GM04504 (cell line): ENCODE measurements around the gene SSH3.
A peak's percentile ranks its signal among the peaks of the same experiment; 100 is the strongest.
"Not testable (repeated sequence)": the region's sequence is repeated elsewhere in the genome, so short reads cannot be mapped to it uniquely, and the experiment has no call there.

Source experiments
- DNase-seq: peaks from one replicate; pipeline ENCODE4 v3.0.0-alpha.2; 2012; ENCODE audit warnings: low read depth

The SSH3 gene

DNA sequence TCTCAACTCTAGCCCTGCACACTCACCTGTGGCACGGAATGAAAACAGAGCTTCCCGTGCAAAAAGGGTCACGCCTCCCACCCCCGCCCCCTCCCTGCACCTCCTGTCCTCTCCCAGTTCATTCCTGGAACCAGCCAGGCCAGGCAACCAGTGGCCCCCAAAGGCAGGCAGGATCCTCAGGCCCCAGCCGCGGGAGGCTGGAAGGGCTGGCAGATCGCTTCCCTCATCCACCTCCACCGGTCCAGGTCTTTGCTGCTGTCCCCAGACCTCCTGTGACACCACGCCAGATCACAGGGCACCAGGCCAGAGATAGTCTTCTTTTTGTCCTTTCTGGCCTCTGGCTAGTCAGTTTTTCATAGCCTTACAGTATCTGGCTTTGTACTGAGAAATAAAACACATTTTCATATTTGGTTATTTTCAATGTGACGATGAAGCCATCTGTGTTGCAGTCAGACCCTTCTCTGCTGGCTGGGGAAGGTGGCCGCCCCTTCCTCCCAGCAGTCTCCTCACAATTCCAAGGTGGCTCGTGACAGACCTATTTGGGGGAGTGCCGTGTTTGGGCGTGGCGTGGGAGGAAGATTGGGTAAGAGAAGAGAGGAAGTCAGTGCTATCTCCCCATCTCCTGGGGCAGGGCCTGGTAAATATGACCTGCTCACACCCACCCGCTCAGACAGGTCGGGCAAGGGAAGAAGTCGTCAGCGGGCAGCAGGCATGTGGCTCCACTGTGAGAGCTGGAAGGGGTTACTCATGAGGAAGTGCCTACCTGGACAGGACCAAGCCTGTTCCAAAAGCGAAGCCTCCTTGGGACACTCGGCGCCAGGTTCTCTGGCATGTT, 9.1 kb downstream of the SSH3 start:
- no peak for DNase-seq

DNA sequence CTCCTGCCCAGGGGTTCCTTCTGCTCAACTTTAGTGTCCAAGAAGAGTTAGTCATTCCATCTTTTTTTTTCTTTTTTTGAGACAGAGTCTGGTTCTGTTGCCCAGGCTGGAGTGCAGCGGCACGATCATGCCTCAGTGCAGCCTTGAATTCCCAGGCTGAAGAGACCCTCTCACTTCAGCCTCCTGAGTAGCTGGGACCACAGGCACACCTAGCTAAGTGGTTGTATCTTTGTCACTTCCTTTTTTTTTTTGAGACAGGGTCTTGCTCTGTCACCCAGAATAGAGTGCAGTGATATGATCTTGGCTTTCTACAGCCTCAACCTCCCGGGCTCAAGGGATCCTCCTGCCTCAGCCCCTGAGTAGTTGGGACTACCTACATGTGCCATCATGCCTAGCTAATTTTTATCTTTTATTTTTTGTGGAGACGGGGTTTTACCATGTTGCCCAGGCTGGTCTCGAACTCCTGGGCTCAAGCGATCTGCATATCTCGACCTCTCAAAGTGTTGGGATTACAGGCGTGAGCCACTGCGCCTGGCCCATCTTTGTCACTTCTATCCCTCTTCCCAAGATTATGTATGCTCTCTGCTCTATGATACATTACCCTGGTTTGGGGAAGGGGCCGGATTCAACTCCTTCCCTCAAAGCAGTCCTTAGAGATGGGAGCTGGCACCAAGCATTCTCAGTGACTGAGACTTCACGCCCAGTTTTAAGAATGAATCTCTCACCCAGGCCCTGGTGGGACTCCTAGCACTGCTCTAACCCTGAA, 10.0 kb downstream of the SSH3 start:
- no peak for DNase-seq

DNA sequence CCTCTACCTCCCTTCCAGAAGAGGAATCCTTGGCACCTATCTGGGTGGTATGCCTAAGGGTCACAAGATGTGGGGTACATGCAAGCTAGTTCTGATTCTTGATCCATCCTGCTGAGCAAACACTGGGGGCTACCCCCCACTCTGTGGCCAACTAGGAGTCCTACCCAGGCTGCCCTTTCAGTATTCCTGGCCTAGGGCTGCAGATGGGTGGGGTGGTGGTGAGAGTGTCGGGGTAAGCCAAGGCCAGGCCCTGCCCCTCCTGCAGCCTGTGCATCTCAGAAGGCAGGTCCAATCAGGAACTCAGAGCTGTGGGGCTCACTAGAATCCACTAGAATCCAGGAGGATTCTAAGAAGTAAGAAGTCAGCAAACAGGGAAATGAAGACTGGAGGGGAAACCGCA, 10.9 kb downstream of the SSH3 start:
- no peak for DNase-seq

DNA sequence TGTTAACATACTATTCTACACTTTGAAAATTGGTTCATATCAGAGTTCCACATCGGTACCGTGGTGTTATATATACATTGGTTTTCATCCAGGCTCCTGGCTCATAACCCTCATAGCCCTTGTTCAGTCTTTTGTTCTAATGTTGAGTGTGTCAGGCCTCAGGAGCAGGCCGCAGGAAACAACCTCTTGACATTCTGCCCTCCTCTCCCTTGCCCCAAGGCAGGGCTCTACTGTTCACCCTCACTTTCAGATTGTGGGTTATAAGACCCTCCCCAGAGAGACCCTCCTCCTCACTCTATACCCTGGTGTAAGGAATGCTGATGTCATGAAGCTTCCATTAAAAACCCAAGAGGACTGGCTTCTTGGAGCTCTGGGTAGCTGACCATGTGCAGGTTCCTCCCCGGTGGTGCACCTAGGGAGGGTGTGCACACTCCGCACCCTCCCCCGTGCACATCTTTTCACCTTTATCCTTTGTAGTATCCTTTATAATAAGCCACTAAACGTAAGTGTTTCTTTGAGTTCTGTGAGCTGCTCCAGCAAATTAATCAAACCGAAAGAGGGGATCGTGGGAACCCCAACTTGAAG, 12.1 kb downstream of the SSH3 start:
- no peak for DNase-seq

DNA sequence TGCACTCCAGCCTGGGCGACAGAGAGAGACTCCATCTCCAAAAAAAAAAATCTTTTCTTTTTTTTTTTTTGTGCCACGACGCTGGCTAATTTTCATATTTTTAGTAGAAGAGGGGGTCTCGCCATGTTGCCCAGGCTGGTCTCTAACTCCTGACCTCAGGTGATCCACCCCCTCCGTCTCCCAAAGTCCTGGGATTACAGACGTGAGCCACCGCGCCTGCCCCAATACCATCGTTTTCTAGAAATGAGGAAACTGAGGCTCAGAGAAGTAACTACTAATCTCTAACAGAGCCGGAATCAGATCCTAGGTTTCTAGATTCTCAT, 13.5 kb downstream of the SSH3 start:
- no peak for DNase-seq

DNA sequence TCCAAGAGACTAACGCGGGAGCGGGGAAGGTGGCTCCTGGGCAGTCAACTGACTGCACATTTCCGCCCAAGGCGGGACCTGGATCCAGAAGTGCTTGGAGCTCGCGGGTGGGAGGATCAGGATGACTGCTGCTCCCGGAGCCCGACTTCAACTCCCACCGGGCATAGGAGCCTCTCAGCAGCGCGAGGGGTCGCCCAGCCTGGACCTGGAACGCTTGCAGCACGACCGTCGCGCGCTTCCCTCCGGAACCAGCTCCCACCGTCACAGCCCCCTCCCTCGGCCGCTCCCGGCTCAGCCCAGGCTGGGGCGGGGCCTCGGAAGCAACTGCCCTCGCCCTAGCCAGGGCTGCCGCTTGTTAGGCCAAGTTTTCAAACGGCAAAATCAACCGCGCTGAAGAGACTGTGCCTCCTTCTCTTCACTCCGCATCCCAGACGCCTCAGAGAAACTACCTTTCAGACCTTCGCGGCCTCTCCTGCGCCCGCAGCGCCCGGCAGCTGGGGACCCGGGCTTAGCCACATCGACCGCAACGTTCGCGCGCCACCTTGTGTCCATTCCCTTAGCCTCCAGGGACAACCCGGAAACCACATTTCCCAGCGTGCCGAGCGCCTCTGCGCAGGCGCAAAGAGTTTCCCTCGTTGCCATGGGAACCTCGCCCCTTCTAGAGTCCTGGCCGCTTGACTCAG, 14.0 kb downstream of the SSH3 start:
- peak; percentile 84 for DNase-seq

DNA sequence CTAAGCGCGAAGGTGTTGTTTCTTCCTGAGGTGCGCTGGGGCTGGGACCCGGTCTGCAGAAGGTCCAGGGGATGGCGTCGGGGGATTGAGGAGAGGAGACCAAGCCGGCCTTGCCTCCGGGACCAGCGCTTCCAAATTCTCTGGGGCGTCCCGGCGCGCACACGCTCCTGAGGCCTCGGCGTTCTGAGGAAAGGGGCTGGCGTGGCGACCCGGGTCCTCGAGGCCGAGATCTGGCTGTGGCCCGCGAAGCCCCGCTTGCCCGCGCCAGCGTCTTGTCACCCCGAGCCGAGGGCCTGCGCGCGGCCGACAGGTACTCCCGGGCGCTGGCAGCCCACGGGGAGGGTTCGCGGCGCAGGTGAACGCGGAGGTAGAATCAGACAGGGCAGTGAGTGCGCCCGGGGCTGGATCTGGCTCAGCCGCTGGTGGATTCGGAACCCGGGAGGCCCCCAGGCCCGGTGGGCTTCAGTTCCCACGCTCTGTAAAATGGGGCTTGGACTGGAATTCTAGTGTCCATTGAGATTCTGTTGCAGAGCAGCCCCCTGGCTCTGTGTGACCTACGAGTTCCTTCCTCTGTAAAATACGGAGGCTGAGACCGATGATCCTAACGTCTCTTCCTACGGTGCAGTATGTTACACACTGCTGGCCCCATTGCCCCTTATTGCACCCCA, 14.7 kb downstream of the SSH3 start:
- no peak for DNase-seq

DNA sequence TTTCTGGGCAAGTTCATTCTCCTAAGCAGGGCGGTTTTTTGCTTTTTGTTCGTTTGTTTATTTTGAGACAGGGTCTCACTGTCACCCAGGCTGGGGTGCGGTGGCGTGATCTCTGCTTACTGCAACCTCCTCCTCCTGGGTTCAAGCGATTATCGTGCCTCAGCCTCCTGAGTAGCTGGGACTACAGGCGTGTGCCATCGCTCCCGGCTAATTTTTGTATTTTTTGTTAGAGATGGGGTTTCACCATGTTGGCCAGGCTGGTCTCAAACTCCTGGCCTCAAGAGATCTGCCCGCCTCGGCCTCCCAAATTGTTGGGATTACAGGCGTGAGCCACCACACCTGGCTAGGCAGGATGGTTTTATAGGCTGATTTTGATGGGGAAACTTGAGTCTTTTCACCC, 15.5 kb downstream of the SSH3 start:
- not testable (repeated sequence) for DNase-seq

DNA sequence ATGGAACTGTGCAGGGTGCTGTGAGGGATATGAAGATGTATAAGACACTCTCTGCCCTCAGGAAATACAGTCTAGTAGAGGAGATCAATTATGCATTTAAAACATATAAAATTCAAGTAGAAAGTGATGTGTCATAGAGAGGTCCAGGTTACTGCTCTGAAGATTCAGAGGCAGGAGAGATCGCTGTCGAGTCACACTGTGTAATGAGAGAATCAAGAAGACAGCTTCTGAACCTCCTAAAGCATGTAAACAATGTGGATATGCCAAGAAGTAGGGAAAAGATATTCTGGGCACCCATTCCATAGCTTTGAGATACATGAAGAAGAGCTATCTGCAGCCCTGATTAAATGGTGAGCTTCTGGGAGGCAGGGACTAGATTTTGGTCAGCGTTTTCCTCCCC, 16.7 kb downstream of the SSH3 start:
- no peak for DNase-seq

DNA sequence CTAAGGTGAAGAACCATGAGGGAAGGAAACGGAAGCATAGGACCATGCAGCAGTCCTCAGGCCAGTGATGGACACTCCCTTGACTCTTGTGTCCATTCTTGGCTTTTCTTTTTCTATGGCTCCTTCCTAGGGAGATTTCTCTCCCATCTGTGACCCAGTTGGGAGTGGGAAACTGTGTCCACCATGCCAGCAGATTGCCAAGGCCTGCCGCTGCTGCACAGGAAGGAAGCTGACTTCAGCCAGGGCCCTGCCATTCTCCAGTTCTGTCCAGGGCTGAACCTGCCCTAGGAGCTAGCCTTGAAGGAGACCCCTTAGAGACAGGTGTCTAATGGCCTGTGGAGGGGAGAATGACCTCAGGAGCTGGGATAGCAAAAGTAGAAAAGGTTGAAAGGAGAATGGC, 17.4 kb downstream of the SSH3 start:
- no peak for DNase-seq

DNA sequence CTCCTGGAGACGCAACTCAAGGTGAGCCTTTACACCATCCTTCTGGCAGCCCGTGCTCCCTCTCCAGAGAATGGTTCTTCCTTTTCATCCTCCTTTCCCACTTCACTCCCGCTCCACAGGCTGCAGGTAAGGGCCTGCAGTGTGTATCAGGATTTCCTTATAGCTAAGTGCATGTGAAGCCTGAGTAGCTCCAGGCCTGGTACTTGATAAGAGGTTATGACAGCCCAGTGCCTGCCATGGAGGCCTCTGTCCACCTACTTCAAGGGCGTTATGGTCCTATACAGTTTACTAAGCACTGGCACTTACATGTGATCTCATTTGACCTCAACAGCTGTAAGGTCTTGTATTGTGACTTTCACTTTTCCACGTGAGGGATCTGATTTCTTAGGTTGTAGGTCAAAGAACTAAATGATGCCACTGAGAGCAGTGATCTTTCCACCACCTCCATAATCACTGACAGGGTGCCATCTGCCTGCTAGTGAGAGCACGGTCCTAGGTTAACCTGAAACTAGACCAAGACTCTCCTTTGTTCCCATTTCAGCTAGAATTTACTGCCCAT, 18.1 kb downstream of the SSH3 start:
- no peak for DNase-seq

DNA sequence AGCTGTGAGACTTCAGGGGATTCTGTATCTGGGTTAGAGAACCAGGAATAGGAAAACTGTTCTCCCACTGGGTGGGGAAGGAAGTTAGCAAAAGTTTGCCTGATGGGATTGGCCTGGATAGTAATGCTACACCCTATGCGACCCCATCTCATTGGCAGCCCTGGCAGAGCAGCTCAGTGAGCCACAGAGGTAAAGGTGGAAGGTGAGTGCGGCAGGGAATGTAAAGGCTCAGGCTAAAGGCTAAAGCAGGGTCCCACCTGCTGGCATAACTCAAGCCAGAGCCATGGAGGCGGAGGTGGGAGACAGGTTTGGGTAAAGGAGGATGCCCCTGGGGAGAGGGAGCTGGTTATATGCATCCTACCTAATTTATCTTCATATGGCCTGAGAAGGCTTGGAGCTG, 18.7 kb downstream of the SSH3 start:
- DNase-seq, result no peak

DNA sequence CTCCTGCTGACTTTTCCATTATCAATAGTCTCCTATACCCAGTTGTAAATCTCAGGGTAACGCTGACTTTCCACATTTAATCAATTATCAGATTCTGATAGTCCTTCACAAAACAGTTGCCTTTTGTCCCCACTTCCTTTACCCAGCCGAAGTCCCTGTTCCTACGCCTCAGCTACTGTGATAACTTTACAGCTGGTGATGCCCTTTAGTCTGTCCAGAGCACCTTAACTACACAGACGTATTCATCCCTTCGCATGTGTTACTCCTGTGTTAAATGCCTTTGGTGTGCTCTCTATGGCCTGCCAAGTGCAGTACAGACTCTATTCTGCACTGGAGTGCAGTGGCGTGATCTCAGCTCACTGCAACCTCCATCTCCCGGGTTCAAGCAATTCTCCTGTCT, 20.2 kb downstream of the SSH3 start:
- no peak for DNase-seq

DNA sequence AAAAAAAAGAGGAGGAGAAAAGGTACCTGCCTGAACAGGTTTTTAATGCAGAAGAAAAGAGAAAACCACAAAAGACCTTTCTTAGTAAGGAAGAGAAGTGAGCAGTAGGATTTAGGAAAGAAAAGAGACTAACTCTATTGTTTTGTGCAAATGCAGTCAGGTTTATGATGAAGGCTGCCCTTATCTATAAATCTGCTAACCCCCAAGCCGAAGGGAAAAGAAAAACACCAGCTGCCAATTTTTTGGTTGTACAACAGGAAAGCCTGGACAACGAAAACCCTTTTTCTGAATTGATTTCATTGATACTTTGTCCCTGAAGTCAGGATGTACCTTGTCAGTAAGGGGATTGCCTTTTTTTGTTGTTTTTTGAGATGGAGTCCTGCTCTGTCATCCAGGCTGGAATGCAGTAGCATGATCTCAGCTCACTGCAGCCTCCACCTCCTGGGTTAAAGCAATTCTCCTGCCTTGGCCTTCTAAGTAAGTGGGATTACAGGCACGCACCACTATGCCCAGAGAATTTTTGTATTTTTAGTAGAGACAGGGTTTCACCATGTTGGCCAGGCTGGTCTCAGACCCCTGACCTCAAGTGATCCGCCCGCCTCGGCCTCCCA, 28.9 kb downstream of the SSH3 start:
- DNase-seq, result no peak

DNA sequence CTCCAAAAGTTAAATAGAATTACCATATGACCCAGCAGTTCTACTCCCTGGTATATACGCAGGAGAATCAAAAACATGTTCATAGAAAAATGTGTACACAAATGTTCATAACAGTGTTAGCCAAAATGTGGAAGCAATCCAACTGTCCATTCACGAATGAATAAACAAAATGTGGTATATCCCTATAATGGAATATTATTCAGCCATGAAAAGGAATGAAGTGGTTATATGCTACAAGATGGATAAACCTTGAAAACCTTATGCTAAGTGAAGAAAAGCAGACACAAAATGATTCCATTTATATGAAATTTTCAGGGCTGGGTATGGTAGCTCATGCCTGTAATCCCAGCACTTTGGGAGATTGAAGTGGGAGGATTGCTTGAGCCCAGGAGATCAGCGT, 33.9 kb downstream of the SSH3 start:
- no peak for DNase-seq

DNA sequence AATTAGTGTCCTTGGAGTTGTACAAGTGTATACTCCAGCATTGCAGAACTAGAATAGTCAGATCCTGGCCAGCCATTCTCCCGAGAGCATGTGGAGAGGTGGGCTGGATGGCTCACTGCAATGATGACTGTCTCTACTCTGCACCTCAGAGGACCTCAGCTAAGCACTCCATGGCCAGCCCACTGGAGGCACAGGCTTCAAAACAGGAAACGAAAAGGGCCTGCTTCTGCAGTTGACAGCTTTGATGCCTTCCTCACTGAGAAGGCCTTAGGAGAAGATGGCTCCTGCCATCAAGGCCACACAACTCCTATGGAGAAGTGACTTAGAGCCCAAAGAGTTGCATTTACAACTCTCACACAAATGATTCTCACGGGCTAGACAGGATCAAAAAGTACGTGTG, 40.9 kb downstream of the SSH3 start:
- no peak for DNase-seq

DNA sequence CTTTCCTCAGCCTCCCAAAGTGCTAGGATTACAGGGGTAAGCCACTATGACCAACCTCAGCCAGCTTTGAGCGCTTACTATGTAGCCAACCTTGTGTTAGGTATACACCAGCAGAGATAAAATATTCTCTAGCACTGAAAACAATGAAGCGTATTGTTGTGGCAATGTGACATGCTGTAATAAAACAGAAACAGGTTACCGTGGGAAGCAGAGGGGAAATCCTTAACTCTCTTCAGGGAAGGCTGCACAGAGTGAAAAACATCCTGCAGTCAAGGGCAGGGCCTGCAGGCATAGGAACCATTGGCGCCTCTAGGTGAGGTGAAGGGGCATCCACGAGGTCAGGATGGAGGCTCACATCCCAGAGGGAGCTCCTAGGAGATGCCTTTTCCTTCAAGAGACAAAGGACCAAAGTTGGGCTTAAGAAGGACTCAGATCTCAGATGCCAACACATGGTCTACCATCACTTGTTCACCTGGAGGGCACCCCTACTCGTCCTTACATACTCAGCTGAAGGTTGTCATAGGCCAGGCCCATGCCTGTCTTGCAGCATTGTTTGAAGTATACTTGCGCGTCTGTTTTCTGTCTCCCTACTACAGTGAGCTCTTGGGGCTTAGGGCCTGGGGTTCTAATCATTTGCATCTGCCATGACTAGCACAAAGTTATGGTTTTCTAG, 42.1 kb downstream of the SSH3 start:
- no peak for DNase-seq

DNA sequence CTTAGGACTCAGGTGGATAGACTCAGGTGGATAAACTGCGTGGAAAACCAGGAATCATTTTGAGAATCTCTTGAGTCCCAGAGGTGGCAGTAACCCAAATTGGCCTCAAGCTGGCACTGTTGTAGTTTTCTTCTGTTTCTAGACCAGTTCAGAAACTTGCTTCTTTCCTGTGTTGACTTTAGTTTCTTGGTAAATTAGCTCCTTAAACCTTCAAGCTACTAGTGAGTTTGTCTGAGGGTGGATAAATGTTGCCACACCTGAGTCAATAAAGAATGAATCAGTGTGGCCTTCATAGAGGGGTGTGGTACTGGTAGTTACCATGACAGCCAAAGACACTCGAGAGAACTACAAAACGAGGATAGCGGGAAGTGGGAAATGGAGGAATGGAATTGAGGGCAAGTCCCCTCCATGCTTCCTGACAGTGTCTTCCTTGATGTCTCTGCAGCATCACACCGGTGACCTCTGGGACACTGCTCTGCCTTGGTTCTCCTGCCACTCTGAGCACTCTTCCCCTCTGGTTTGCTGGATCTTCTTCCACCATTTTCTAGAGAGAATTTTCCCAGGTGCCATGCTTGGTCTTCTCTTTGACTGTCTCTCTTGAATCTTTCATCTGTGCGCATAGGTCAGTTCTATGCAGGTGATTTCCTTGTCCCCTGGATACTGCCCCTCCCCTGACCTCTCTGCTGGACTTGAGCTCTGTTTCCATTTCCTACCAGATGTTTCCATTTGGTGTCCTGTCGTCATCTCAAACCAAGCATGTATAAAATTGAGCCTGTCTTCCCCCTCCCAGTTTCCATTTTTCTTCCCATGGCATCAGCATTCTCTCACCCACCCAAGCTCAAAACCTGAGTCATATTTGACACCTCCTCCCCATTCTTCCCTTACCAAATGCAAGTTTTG, 42.8 kb downstream of the SSH3 start:
- DNase-seq, result no peak

DNA sequence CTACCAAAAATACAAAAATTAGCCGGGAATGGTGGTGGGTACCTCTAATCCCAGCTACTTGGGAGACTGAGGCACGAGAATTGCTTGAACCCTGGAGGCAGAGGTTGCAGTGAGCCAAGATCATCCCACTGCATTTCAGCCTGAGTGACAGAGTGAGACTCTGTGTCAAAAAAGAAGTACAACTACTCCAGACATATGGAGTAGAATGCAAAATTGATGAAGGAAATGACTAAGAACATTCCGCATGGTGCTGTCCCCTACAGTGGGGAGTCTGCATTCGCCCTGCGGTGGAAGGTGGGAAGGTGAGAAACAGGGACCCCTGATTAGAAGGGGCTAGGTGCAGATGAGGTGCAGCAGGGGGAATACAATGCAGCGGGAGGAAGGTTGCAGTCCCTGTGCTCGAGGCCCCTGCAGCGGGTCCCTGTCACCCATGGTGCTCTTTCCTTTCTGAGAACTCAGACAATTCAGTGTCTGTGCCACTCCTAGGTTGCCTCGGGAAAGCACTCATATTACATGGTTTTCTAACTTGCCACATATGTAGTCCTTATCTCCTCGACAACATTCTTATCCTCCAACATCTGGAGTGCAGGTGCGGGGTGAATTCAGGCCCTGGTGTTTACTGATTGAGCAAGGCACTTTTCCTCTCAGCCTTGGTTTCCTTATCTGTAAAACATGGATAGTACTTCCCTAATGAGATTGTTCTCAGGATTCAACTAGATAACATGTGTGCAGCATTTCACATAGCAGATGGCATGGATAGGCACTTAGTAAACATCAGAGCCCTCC, 44.8 kb downstream of the SSH3 start:
- no peak for DNase-seq
